Measurements from ENCODE around the gene LRCH1. TPM values are rescaled to one million over a fixed set of nuclear protein-coding genes. Genes with fewer than 3 reads are reported as not detected.

Gene LRCH1
- total RNA-seq, 1 experiment from 2014 or later: 11.8 TPM

DNA sequence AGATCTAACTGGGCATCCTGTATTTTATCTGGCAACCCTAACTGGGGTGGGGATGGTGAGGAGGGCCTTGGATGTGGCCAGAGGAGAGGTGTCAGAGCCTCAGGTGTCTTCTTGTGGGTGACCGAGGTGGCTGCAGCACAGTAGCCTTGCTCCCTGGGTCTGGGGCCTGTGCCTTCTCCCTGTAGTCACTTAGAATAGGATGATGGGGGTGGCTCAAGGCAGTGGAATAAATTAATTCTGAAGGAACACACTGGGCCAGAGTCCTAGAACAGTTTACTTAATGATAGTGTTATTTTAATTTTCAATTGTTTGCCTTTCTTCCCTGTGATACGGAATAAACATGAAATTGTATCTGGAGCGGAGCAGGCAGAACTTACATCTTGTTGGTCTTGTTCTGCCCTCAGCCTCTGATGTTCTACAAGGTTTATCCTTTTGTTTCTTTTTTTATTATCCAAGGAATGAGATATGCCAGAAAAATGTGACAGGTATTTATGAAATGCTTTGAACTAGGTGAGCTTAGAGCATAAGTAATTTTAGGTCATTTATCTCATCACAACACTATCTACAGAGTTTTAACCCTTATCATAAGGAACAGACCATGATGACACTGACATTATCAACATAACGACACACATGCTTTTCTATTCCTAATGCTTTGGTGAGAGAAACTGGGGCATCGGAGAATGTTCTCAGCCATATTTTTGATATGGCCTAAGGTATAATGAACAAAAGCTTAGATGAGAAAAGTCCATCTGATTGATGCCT lies 51.4 kb downstream of the LRCH1 start:
- CTCF ChIA-PET: interaction anchor here (0.9 to 2.2 kb wide), 7 partner anchors 12 to 117 kb away, joined by 3 to 12 read pairs (median 5); no protein-coding TSS in a partner anchor
- no peak overlapping the region for H3K4me3 Mint-ChIP-seq
- H3K27ac Mint-ChIP-seq: no peak overlapping the region
- TF ChIP-seq, protein P1, sequence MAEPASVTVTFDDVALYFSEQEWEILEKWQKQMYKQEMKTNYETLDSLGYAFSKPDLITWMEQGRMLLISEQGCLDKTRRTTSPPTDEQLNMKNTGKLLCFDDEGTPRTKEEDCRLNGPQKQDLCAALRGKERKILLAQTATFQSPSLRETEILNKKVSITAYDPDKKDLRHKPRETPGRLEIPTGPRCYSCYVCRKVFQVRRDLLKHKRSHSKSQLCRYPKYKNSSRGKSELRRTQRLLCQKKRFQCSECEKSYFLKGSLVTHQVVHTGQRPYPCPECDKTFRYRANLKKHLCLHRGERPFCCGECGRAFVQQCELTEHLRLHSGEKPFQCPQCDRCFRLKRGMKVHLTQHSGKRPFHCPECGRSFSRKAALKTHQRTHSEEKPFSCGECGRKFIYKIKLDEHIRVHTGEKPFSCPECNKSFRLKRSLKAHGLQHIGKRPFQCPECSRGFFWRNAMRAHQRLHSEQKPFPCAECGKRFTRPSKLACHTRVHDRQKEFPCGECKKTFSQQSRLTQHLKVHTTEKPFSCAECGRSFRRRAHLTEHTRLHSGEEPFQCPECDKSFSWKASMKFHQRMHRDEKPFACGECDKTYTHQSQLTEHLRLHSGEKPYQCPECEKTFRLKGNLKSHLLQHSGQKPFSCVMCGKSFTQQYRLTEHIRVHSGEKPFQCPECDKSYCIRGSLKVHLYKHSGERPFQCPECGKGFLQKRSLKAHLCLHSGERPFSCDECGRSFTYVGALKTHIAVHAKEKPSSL (CRISPR knock-in tag; conservative IDR thresholded peaks at IDR 0.05): no peak
- no peak for TF ChIP-seq ZNF232 (CRISPR knock-in tag; IDR thresholded peaks at IDR 0.05)
- no peak for TF ChIP-seq EMX1 (CRISPR knock-in tag; IDR thresholded peaks at IDR 0.05)
- DNase-seq (ENCODE audit: low spot score) (no peak), ATAC-seq (no peak)
- no peaks in the 10 kb centered on the region for H3K36me3 Mint-ChIP-seq
- no peaks in the 10 kb centered on the region for H3K27me3 Mint-ChIP-seq (ENCODE audit: low read depth)
- peaks cover 40% of the 10 kb centered on the region for H3K4me1 Mint-ChIP-seq
- no peaks in the 10 kb centered on the region for H3K9me3 Mint-ChIP-seq
- POLR2A ChIA-PET: no interaction called here

DNA sequence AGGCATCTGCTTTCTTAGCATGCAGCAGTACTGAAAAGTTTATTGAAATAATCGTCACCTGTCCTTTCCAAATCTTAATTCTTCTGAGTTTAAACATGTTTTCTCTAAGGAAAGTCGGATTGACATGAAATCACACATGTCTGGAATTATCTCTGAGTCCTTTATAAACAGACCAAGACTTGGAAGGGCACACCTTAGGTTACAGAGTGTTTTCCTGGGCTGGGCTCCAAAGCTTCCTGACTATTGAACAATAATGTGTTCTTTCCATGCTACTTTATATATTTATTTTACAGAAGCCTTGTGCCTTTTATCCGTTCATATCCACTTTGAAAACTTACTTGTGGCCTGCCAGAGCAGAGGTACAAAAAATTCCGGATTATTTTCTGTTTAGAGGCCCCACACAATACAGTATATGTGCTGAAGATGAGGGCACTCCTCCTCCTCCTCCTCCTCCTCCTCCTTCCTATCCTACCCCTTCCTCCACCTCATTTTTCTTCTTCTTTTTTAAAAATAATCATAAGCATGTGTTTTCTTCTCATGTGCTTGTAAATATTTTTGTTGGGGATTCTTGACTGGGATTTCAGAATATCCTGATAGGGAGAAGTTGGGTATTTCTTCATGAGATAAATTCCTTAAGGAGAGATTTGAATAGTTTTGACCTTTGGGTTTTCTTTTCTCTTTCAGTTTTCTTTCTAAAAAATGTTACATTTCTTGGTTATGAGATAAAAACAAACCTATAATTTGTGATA lies 52.3 kb downstream of the LRCH1 start:
- TF ChIP-seq RELA (CRISPR knock-in tag; IDR thresholded peaks at IDR 0.05; ENCODE audit: borderline replicate concordance) (no peak), SP1 (CRISPR knock-in tag; conservative IDR thresholded peaks at IDR 0.05) (no peak), ZNF396 (CRISPR knock-in tag; IDR thresholded peaks at IDR 0.05; ENCODE audit: borderline replicate concordance) (no peak), GTF2I (CRISPR knock-in tag; conservative IDR thresholded peaks at IDR 0.05) (no peak), HMGA2 (CRISPR knock-in tag; IDR thresholded peaks at IDR 0.05) (no peak), NFATC4 (CRISPR knock-in tag; IDR thresholded peaks at IDR 0.05) (no peak), ZNF671 (CRISPR knock-in tag; IDR thresholded peaks at IDR 0.05) (no peak), ZNF138 (CRISPR knock-in tag; conservative IDR thresholded peaks at IDR 0.05) (no peak), RORB (CRISPR knock-in tag; IDR thresholded peaks at IDR 0.05) (no peak), GABPB1 (CRISPR knock-in tag; IDR thresholded peaks at IDR 0.05) (no peak), OVOL2 (CRISPR knock-in tag; IDR thresholded peaks at IDR 0.05; ENCODE audit: borderline replicate concordance) (no peak), CREB1 (CRISPR knock-in tag; IDR thresholded peaks at IDR 0.05) (no peak), SMAD3 (CRISPR knock-in tag; IDR thresholded peaks at IDR 0.05; ENCODE audit: borderline replicate concordance) (no peak), ESRRA (CRISPR knock-in tag; IDR thresholded peaks at IDR 0.05; ENCODE audit: borderline replicate concordance) (no peak)
- TF ChIP-seq, protein P2, sequence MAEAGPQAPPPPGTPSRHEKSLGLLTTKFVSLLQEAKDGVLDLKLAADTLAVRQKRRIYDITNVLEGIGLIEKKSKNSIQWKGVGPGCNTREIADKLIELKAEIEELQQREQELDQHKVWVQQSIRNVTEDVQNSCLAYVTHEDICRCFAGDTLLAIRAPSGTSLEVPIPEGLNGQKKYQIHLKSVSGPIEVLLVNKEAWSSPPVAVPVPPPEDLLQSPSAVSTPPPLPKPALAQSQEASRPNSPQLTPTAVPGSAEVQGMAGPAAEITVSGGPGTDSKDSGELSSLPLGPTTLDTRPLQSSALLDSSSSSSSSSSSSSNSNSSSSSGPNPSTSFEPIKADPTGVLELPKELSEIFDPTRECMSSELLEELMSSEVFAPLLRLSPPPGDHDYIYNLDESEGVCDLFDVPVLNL (CRISPR knock-in tag; IDR thresholded peaks at IDR 0.05; ENCODE audit: borderline replicate concordance, low read depth): no peak
- TF ChIP-seq, protein P3, sequence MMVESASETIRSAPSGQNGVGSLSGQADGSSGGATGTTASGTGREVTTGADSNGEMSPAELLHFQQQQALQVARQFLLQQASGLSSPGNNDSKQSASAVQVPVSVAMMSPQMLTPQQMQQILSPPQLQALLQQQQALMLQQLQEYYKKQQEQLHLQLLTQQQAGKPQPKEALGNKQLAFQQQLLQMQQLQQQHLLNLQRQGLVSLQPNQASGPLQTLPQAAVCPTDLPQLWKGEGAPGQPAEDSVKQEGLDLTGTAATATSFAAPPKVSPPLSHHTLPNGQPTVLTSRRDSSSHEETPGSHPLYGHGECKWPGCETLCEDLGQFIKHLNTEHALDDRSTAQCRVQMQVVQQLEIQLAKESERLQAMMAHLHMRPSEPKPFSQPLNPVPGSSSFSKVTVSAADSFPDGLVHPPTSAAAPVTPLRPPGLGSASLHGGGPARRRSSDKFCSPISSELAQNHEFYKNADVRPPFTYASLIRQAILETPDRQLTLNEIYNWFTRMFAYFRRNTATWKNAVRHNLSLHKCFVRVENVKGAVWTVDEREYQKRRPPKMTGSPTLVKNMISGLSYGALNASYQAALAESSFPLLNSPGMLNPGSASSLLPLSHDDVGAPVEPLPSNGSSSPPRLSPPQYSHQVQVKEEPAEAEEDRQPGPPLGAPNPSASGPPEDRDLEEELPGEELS (CRISPR knock-in tag; IDR thresholded peaks at IDR 0.05): no peak
- TF ChIP-seq, protein P4, sequence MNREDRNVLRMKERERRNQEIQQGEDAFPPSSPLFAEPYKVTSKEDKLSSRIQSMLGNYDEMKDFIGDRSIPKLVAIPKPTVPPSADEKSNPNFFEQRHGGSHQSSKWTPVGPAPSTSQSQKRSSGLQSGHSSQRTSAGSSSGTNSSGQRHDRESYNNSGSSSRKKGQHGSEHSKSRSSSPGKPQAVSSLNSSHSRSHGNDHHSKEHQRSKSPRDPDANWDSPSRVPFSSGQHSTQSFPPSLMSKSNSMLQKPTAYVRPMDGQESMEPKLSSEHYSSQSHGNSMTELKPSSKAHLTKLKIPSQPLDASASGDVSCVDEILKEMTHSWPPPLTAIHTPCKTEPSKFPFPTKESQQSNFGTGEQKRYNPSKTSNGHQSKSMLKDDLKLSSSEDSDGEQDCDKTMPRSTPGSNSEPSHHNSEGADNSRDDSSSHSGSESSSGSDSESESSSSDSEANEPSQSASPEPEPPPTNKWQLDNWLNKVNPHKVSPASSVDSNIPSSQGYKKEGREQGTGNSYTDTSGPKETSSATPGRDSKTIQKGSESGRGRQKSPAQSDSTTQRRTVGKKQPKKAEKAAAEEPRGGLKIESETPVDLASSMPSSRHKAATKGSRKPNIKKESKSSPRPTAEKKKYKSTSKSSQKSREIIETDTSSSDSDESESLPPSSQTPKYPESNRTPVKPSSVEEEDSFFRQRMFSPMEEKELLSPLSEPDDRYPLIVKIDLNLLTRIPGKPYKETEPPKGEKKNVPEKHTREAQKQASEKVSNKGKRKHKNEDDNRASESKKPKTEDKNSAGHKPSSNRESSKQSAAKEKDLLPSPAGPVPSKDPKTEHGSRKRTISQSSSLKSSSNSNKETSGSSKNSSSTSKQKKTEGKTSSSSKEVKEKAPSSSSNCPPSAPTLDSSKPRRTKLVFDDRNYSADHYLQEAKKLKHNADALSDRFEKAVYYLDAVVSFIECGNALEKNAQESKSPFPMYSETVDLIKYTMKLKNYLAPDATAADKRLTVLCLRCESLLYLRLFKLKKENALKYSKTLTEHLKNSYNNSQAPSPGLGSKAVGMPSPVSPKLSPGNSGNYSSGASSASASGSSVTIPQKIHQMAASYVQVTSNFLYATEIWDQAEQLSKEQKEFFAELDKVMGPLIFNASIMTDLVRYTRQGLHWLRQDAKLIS (CRISPR knock-in tag; IDR thresholded peaks at IDR 0.05; ENCODE audit: borderline replicate concordance): no peak
- TF ChIP-seq, protein P5, sequence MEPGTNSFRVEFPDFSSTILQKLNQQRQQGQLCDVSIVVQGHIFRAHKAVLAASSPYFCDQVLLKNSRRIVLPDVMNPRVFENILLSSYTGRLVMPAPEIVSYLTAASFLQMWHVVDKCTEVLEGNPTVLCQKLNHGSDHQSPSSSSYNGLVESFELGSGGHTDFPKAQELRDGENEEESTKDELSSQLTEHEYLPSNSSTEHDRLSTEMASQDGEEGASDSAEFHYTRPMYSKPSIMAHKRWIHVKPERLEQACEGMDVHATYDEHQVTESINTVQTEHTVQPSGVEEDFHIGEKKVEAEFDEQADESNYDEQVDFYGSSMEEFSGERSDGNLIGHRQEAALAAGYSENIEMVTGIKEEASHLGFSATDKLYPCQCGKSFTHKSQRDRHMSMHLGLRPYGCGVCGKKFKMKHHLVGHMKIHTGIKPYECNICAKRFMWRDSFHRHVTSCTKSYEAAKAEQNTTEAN (CRISPR knock-in tag; IDR thresholded peaks at IDR 0.05): no peak
- Mint-ChIP-seq H3K36me3 (no peaks in the 10 kb centered on the region), H3K4me3 (no peak overlapping the region), H3K9me3 (no peaks in the 10 kb centered on the region), H3K27me3 (ENCODE audit: low read depth) (no peaks in the 10 kb centered on the region), H3K4me1 (peaks cover 43% of the 10 kb centered on the region), H3K27ac (no peak overlapping the region)
- ChIA-PET POLR2A (no interaction called here), CTCF (no interaction called here)
- ATAC-seq (no peak), DNase-seq (ENCODE audit: low spot score) (no peak)
